Peyer's patch (tissue), 4 donors: ENCODE measurements around the gene OR5AL1.

Experiments
- CTCF ChIP-seq, 6 experiments: fragments of 450-650 bp in 4 of 6; fragments of 200-600 bp in 2 of 6; sonication (generic) in 1 of 6; IDR thresholded peaks; one replicate each; pipeline ENCODE4 v1.5.1; 2017 to 2019; ENCODE audit warnings: antibody characterized with exemption in 6 of 6, mild to moderate bottlenecking in 3 of 6, moderate library complexity in 1 of 6
- POLR2A ChIP-seq, 2 donors: fragments of 450-650 bp; IDR thresholded peaks; one replicate each; pipeline ENCODE4 v1.5.1; 2017; ENCODE audit warnings: antibody characterized with exemption in 2 of 2, mild to moderate bottlenecking in 2 of 2, moderate library complexity in 2 of 2

- TF ChIP-seq CTCF (IDR thresholded peaks at IDR 0.05) (no peak), POLR2A (IDR thresholded peaks at IDR 0.05) (no peak)
These were observed at the start of gene OR5AL1 for GRCh38 chr11:56412396-56412795.
